Smooth muscle cell (in vitro differentiated cells): ENCODE measurements around the gene RBMS1. TPM values are rescaled to one million over a fixed set of nuclear protein-coding genes. Genes with fewer than 3 reads are reported as not detected.

Experiments used
- DNase-seq: peaks from one replicate; lab custom pipeline; 2025; ENCODE audit not compliant: unreplicated experiment; lab: John Stamatoyannopoulos, UW
- H2AFZ ChIP-seq: fragments of 200-600 bp; sonication (generic); 2 replicates; pipeline ENCODE4 v1.6.0; 2016; ENCODE audit warnings: antibody characterized with exemption, low read depth, mild to moderate bottlenecking
- H3F3A ChIP-seq: fragments of 200-600 bp; sonication (generic); 2 replicates; pipeline ENCODE4 v1.6.0; 2017; ENCODE audit warnings: antibody characterized with exemption, low read depth
- H3K27ac ChIP-seq: fragments of 200-600 bp; sonication (generic); 2 replicates; pipeline ENCODE4 v1.5.1; 2016; ENCODE audit warnings: low read depth, mild to moderate bottlenecking
- H3K27me3 ChIP-seq: fragments of 200-600 bp; sonication (generic); 2 replicates; pipeline ENCODE4 v1.6.1; 2016; ENCODE audit warnings: low read depth, mild to moderate bottlenecking
- H3K36me3 ChIP-seq: fragments of 200-600 bp; sonication (generic); 2 replicates; pipeline ENCODE4 v1.5.1; 2016; ENCODE audit warnings: low read depth
- H3K4me1 ChIP-seq: fragments of 200-600 bp; sonication (generic); 2 replicates; pipeline ENCODE4 v1.5.1; 2016; ENCODE audit warnings: low read depth
- H3K4me2 ChIP-seq: fragments of 200-600 bp; sonication (generic); 2 replicates; pipeline ENCODE4 v1.6.0; 2016; ENCODE audit warnings: mild to moderate bottlenecking
- H3K4me3 ChIP-seq: fragments of 200-600 bp; sonication (generic); 2 replicates; pipeline ENCODE4 v1.5.1; 2016; ENCODE audit warnings: mild to moderate bottlenecking
- H3K79me2 ChIP-seq: fragments of 200-600 bp; sonication (generic); 2 replicates; pipeline ENCODE4 v1.6.0; 2016; ENCODE audit warnings: low read depth, mild to moderate bottlenecking
- H3K9ac ChIP-seq: fragments of 200-600 bp; sonication (generic); 2 replicates; pipeline ENCODE4 v1.6.0; 2016; ENCODE audit warnings: low read depth
- H3K9me3 ChIP-seq: fragments of 200-600 bp; sonication (generic); replicated peaks from 2 replicates; pipeline ENCODE4 v1.5.1; 2016; ENCODE audit warnings: low read depth
- H4K20me1 ChIP-seq: fragments of 200-600 bp; sonication (generic); 2 replicates; pipeline ENCODE4 v1.6.0; 2016; ENCODE audit warnings: low read depth
- WGBS: methylation state at CpG from one replicate; pipeline ENCODE4 v1.1.7; 2016; ENCODE audit warnings: low lambda C conversion rate; 5-methylcytosine and 5-hydroxymethylcytosine counted together
- polyA plus RNA-seq: library from polyadenylated mRNA; unstranded; fragments of >200 nt; fragmentation: Nextera tagmentation; extraction: Ambion mirVana; gene quantifications from 2 replicates; pipeline ENCODE4 v1.2.1, GENCODE V29; 2016
- total RNA-seq: library from RNA; depleted of rRNA; stranded (reverse); fragments of >200 nt; gene quantifications from 2 replicates; pipeline ENCODE4 v1.2.3, GENCODE V29; 2014
- TF ChIP-seq, protein P1 (sequence below): fragments of 200-600 bp; sonication (generic); IDR thresholded peaks from 2 replicates; pipeline ENCODE4 v1.5.1; 2017; ENCODE audit warnings: borderline replicate concordance, mild to moderate bottlenecking, antibody characterized with exemption; ENCODE audit not compliant: insufficient read depth, poor library complexity, severe bottlenecking

Gene RBMS1
- total and polyA plus RNA-seq, 2 experiments from 2014 or later, result 103 to 160 TPM

DNA sequence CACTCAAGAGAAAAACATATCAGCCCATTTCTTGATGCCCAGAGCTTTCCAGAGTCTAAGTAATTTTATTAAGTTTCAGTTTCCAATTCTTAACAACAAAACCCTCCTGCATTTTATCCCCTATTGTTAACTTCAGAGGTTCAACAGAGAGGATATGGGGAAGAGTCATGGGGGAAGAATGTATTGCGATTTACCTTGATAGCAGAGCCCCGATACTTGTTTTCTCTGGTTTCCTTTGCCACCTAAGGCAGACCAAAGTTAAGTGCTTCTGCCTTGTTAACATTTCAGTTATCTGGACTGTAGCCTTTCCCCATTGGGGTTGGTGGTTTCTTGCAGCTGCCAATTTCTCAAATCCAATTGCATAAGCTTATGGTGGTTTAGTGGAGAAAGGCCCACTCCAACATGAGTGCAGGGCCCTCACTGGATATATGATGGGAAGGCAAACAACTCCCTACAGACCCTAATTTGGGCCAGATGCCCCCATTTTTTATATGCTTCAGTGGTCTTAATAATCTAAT, 211.5 kb downstream of the RBMS1 start:
- no peak overlapping the region for H2AFZ ChIP-seq
- peaks cover 22% of the 10 kb centered on the region for H3F3A ChIP-seq
- H3K9ac ChIP-seq, result no peak overlapping the region
- no peaks in the 10 kb centered on the region for H3K4me1 ChIP-seq
- no peaks in the 10 kb centered on the region for H3K9me3 ChIP-seq
- WGBS, result 90% methylated on average over 2 of the region's 2 CpGs
- no peak overlapping the region for H3K27ac ChIP-seq
- H3K27me3 ChIP-seq, result no peaks in the 10 kb centered on the region
- peaks cover 22% of the 10 kb centered on the region for H3K79me2 ChIP-seq
- no peak overlapping the region for H3K4me3 ChIP-seq
- TF ChIP-seq, protein P1, sequence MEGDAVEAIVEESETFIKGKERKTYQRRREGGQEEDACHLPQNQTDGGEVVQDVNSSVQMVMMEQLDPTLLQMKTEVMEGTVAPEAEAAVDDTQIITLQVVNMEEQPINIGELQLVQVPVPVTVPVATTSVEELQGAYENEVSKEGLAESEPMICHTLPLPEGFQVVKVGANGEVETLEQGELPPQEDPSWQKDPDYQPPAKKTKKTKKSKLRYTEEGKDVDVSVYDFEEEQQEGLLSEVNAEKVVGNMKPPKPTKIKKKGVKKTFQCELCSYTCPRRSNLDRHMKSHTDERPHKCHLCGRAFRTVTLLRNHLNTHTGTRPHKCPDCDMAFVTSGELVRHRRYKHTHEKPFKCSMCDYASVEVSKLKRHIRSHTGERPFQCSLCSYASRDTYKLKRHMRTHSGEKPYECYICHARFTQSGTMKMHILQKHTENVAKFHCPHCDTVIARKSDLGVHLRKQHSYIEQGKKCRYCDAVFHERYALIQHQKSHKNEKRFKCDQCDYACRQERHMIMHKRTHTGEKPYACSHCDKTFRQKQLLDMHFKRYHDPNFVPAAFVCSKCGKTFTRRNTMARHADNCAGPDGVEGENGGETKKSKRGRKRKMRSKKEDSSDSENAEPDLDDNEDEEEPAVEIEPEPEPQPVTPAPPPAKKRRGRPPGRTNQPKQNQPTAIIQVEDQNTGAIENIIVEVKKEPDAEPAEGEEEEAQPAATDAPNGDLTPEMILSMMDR, result no peak
- DNase-seq, result no peak
- H3K36me3 ChIP-seq, result peaks cover 49% of the 10 kb centered on the region
- no peak overlapping the region for H3K4me2 ChIP-seq
- peaks cover 8% of the 10 kb centered on the region for H4K20me1 ChIP-seq

GRCh38 chr2:160281213-160281612, 212.4 kb downstream of the RBMS1 start:
- H3K27ac ChIP-seq, result peak overlapping the region; percentile 10
- H2AFZ ChIP-seq, result no peak overlapping the region
- peaks cover 24% of the 10 kb centered on the region for H3F3A ChIP-seq
- no peaks in the 10 kb centered on the region for H3K4me1 ChIP-seq
- no peak overlapping the region for H3K4me2 ChIP-seq
- H3K79me2 ChIP-seq, result peaks cover 19% of the 10 kb centered on the region
- WGBS, result 92% methylated on average over 1 of the region's 1 CpG
- H3K9ac ChIP-seq, result no peak overlapping the region
- H3K9me3 ChIP-seq, result no peaks in the 10 kb centered on the region
- no peak for DNase-seq
- H3K27me3 ChIP-seq, result no peaks in the 10 kb centered on the region
- peaks cover 52% of the 10 kb centered on the region for H3K36me3 ChIP-seq
- no peak overlapping the region for H3K4me3 ChIP-seq
- TF ChIP-seq, protein P1, result no peak
- H4K20me1 ChIP-seq, result peaks cover 8% of the 10 kb centered on the region

GRCh38 chr2:160279813-160280465, 213.7 kb downstream of the RBMS1 start:
- H3K79me2 ChIP-seq, result peaks cover 15% of the 10 kb centered on the region
- no peak overlapping the region for H3K4me2 ChIP-seq
- H2AFZ ChIP-seq, result no peak overlapping the region
- no peaks in the 10 kb centered on the region for H3K4me1 ChIP-seq
- DNase-seq, result no peak
- H4K20me1 ChIP-seq, result peaks cover 8% of the 10 kb centered on the region
- H3F3A ChIP-seq, result peaks cover 35% of the 10 kb centered on the region
- WGBS, result 91% methylated on average over 5 of the region's 5 CpGs
- peaks cover 58% of the 10 kb centered on the region for H3K36me3 ChIP-seq
- H3K4me3 ChIP-seq, result no peak overlapping the region
- H3K27ac ChIP-seq, result peak overlapping the region; percentile 32
- no peaks in the 10 kb centered on the region for H3K27me3 ChIP-seq
- H3K9me3 ChIP-seq, result no peaks in the 10 kb centered on the region
- H3K9ac ChIP-seq, result no peak overlapping the region
- TF ChIP-seq, protein P1, result no peak

- TF ChIP-seq, protein P1, result peak; percentile 38
- Histone ChIP-seq H3K4me1 (no peaks in the 10 kb centered on the region), H3K4me3 (no peak overlapping the region), H3K36me3 (peaks cover 54% of the 10 kb centered on the region), H3K9me3 (no peaks in the 10 kb centered on the region), H2AFZ (no peak overlapping the region), H3K27me3 (no peaks in the 10 kb centered on the region), H3F3A (peaks cover 38% of the 10 kb centered on the region), H3K27ac (peak overlapping the region; percentile 32), H3K4me2 (no peak overlapping the region), H3K79me2 (peaks cover 7% of the 10 kb centered on the region), H3K9ac (no peak overlapping the region), H4K20me1 (peaks cover 8% of the 10 kb centered on the region)
- WGBS, result 43% methylated on average over 2 of the region's 2 CpGs
- DNase-seq, result no peak
Observed at GRCh38 chr2:160278879-160279177, 214.8 kb downstream of the RBMS1 start.
